Thoracic aorta (tissue), 2 donors: Measurements from ENCODE around the gene PQBP1. TPM values are rescaled to one million over a fixed set of nuclear protein-coding genes. Genes with fewer than 3 reads are reported as not detected.

ENCODE experiments used
- ATAC-seq: fragments of 150-250 bp; one replicate; pipeline ENCODE4 v1.8.0; 2017; ENCODE audit warnings: low read depth; ENCODE audit not compliant: insufficient number of reproducible peaks, low FRiP score
- DNase-seq: peaks from one replicate; pipeline ENCODE4 v3.0.0-alpha.2; 2020; ENCODE audit warnings: low spot score
- H3K27ac ChIP-seq, 2 donors: fragments of 200-600 bp; sonication (generic); 1 replicate in 1 of 2; 2 replicates in 1 of 2; pipeline ENCODE4 v1.5.1; 2016; ENCODE audit warnings: mild to moderate bottlenecking in 2 of 2, moderate library complexity in 2 of 2
- H3K27me3 ChIP-seq: fragments of 200-600 bp; sonication (generic); replicated peaks from 2 replicates; pipeline ENCODE4 v1.6.0; 2016; ENCODE audit warnings: mild to moderate bottlenecking; ENCODE audit not compliant: insufficient read depth
- H3K36me3 ChIP-seq: fragments of 200-600 bp; sonication (generic); one replicate; pipeline ENCODE4 v1.5.1; 2016
- H3K4me1 ChIP-seq, 2 donors: fragments of 200-600 bp; sonication (generic); 1 replicate in 1 of 2; 2 replicates in 1 of 2; pipeline versions ENCODE4 v1.5.1 to v1.6.0; 2016; ENCODE audit warnings: low read depth in 2 of 2, mild to moderate bottlenecking in 1 of 2; ENCODE audit not compliant: control insufficient read depth in 1 of 2
- H3K4me3 ChIP-seq: fragments of 200-600 bp; sonication (generic); 2 replicates; pipeline ENCODE4 v1.5.1; 2016; ENCODE audit warnings: mild to moderate bottlenecking
- H3K9me3 ChIP-seq: fragments of 200-600 bp; sonication (generic); 2 replicates; pipeline ENCODE4 v1.5.1; 2016
- CTCF ChIP-seq: fragments of 200-600 bp; sonication (generic); IDR thresholded peaks from one replicate; pipeline ENCODE4 v1.5.1; 2019; ENCODE audit warnings: antibody characterized with exemption
- total RNA-seq, 2 donors: library from RNA; depleted of rRNA; stranded (reverse); fragments of >200 nt; gene quantifications; one replicate each; pipeline versions ENCODE4 v1.1.0 to v1.2.3, GENCODE V29; 2016

The PQBP1 gene
- total RNA-seq, 2 donors from 2014 or later: 37.5 to 60.2 TPM

GRCh38 chrX:48897157-48897624 lies 539 bp upstream of the PQBP1 start:
- Histone ChIP-seq H3K4me3 (peak overlapping the region; percentile 89), H3K27ac (peak overlapping the region; percentile 94 to 97), H3K9me3 (no peaks in the 10 kb centered on the region), H3K36me3 (peaks cover 4% of the 10 kb centered on the region), H3K4me1 (peaks cover 0 to 5% of the 10 kb centered on the region in 2 donors), H3K27me3 (no peaks in the 10 kb centered on the region)
- TF ChIP-seq CTCF: no peak
- ATAC-seq (peak; percentile 59), DNase-seq (no peak)

- no peak for DNase-seq
- no peak for ATAC-seq
- Histone ChIP-seq H3K4me1 (no peaks in the 10 kb centered on the region), H3K36me3 (peaks cover 4% of the 10 kb centered on the region), H3K9me3 (no peaks in the 10 kb centered on the region), H3K27ac (no peak overlapping the region), H3K27me3 (no peaks in the 10 kb centered on the region), H3K4me3 (no peak overlapping the region)
- TF ChIP-seq CTCF: no peak
Observed at GRCh38 chrX:48899078-48899410, 1.3 kb downstream of the PQBP1 start.

- no peak for DNase-seq
- ATAC-seq: no peak
- Histone ChIP-seq H3K27ac (no peak overlapping the region), H3K36me3 (peaks cover 4% of the 10 kb centered on the region), H3K4me1 (no peaks in the 10 kb centered on the region), H3K9me3 (no peaks in the 10 kb centered on the region), H3K4me3 (no peak overlapping the region), H3K27me3 (no peaks in the 10 kb centered on the region)
- no peak for TF ChIP-seq CTCF
Observed at GRCh38 chrX:48901069-48901468, 3.3 kb downstream of the PQBP1 start.

GRCh38 chrX:48902135-48902534 lies 4.4 kb downstream of the PQBP1 start:
- H3K27me3 ChIP-seq: no peaks in the 10 kb centered on the region
- peaks cover 4% of the 10 kb centered on the region for H3K36me3 ChIP-seq
- DNase-seq (no peak), ATAC-seq (no peak)
- H3K4me1 ChIP-seq: no peaks in the 10 kb centered on the region
- no peak for TF ChIP-seq CTCF
- H3K4me3 ChIP-seq: no peak overlapping the region
- H3K27ac ChIP-seq: no peak overlapping the region
- H3K9me3 ChIP-seq: no peaks in the 10 kb centered on the region

GRCh38 chrX:48902776-48903175 lies 5.0 kb downstream of the PQBP1 start:
- no peak for TF ChIP-seq CTCF
- Histone ChIP-seq H3K4me3 (no peak overlapping the region), H3K4me1 (no peaks in the 10 kb centered on the region), H3K27ac (no peak overlapping the region), H3K9me3 (no peaks in the 10 kb centered on the region), H3K36me3 (peaks cover 4% of the 10 kb centered on the region), H3K27me3 (no peaks in the 10 kb centered on the region)
- DNase-seq (no peak), ATAC-seq (no peak)
